Measurements from ENCODE around the gene SPRY2.

The SPRY2 gene

DNA sequence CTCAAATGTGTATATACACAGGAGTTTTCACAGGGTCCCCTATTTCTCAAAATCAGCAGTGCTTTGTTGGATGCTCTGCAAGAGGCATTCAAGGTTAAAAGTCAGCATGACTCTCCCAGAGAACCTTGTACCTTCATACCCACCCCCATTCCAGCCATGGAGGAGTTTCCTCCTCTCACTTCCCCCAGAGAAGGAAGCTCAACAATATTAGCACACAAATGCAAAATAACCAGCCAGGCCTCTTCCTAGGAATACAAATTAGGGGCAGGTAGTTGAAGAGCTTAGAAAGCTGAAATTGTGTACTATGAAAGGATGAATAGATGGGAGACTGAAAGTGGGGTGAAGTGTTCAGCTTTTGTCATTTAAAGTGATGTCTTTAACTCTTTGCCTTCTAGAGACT, 43.8 kb downstream of the SPRY2 start:
- ChIA-PET POLR2A (interaction anchor here (2.2 kb wide), 1 partner anchor 44 kb away, joined by 8 read pairs; the partner anchor contains the start of gene SPRY2), CTCF (interaction anchor here (1.0 kb wide), 1 partner anchor 59 kb away, joined by 4 read pairs; no protein-coding TSS in a partner anchor)
- TF ChIP-seq SUZ12 (IDR thresholded peaks at IDR 0.05) (no peak), ELF4 (IDR thresholded peaks at IDR 0.05) (no peak), LEF1 (IDR thresholded peaks at IDR 0.05; ENCODE audit: borderline replicate concordance) (no peak), HDGF (IDR thresholded peaks at IDR 0.05; ENCODE audit: borderline replicate concordance) (no peak)
- no peak for DNase-seq (ENCODE audit: extremely low spot score)

GRCh38 chr13:80296638-80297037, 44.3 kb downstream of the SPRY2 start:
- DNase-seq (ENCODE audit: extremely low spot score): no peak
- TF ChIP-seq HDGF (IDR thresholded peaks at IDR 0.05; ENCODE audit: borderline replicate concordance): no peak
- no peak for TF ChIP-seq SP1 (IDR thresholded peaks at IDR 0.05)
- TF ChIP-seq BHLHE40 (IDR thresholded peaks at IDR 0.05; ENCODE audit: borderline replicate concordance): no peak
- no peak for TF ChIP-seq NFRKB (IDR thresholded peaks at IDR 0.05)
- TF ChIP-seq SUZ12 (IDR thresholded peaks at IDR 0.05): no peak
- no peak for TF ChIP-seq ELF4 (IDR thresholded peaks at IDR 0.05)
- TF ChIP-seq PKNOX1 (IDR thresholded peaks at IDR 0.05): no peak
- TF ChIP-seq L3MBTL2 (conservative IDR thresholded peaks at IDR 0.05): no peak
- no peak for TF ChIP-seq FOXM1 (IDR thresholded peaks at IDR 0.05; ENCODE audit: borderline replicate concordance)
- no peak for TF ChIP-seq LEF1 (IDR thresholded peaks at IDR 0.05; ENCODE audit: borderline replicate concordance)
- TF ChIP-seq ARNT (IDR thresholded peaks at IDR 0.05): no peak
- no peak for TF ChIP-seq TARDBP (IDR thresholded peaks at IDR 0.05)
- POLR2A ChIA-PET: interaction anchor here (2.2 kb wide), 1 partner anchor 44 kb away, joined by 8 read pairs; the partner anchor contains the start of gene SPRY2
- CTCF ChIA-PET: interaction anchor here (0.6 kb wide), 1 partner anchor 395 kb away, joined by 4 read pairs; no protein-coding TSS in a partner anchor

DNA sequence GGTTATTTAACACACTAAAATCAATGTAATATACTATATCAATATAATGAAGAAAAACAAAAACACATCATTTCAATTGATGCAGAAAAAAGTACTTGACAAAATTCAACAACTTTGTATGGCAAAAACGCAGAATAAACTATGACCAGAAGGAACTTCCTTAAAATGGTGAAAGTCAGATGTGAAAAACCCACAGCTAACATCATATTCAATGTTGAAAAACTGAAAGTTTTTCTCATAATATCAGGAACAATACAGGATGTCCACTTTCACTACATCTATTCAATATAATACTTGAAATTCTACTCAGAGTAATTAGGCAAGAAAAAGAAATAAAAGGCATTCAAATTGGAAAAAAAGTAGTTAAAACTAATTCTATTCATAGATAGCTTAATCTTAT, 50.3 kb downstream of the SPRY2 start:
- POLR2A ChIA-PET: no interaction called here

More for the DNA sequence above, 50.3 kb downstream of the SPRY2 start:
- no peak for DNase-seq (ENCODE audit: extremely low spot score)
- TF ChIP-seq NFRKB (IDR thresholded peaks at IDR 0.05): no peak
- TF ChIP-seq L3MBTL2 (conservative IDR thresholded peaks at IDR 0.05): no peak
- TF ChIP-seq TARDBP (IDR thresholded peaks at IDR 0.05): no peak
- TF ChIP-seq CTBP1 (IDR thresholded peaks at IDR 0.05; ENCODE audit: borderline replicate concordance): no peak
- no peak for TF ChIP-seq ARNT (IDR thresholded peaks at IDR 0.05)
- no peak for TF ChIP-seq FOXM1 (IDR thresholded peaks at IDR 0.05; ENCODE audit: borderline replicate concordance)
- TF ChIP-seq BHLHE40 (IDR thresholded peaks at IDR 0.05; ENCODE audit: borderline replicate concordance): no peak
- no peak for TF ChIP-seq FOXA1 (IDR thresholded peaks at IDR 0.05)
- no peak for TF ChIP-seq SUZ12 (IDR thresholded peaks at IDR 0.05)
- TF ChIP-seq ELF4 (IDR thresholded peaks at IDR 0.05): no peak
- no peak for TF ChIP-seq LEF1 (IDR thresholded peaks at IDR 0.05; ENCODE audit: borderline replicate concordance)
- no peak for TF ChIP-seq FOXK2 (IDR thresholded peaks at IDR 0.05)
- TF ChIP-seq PKNOX1 (IDR thresholded peaks at IDR 0.05): no peak
- TF ChIP-seq SP1 (IDR thresholded peaks at IDR 0.05): no peak
- TF ChIP-seq ZNF384 (IDR thresholded peaks at IDR 0.05): no peak
- TF ChIP-seq HDGF (IDR thresholded peaks at IDR 0.05; ENCODE audit: borderline replicate concordance): no peak
- CTCF ChIA-PET: no interaction called here

All from HEK293T (cell line).